ENCODE data around the gene MAFB.
A peak's percentile ranks its signal among the peaks of the same experiment; 100 is the strongest.

Gene MAFB

GRCh38 chr20:40673442-40673841, 15.6 kb downstream of the MAFB start:
- Histone ChIP-seq H3K27ac (no peak overlapping the region), H3K4me3 (ENCODE audit: low read depth, low read length) (no peak overlapping the region), H3K36me3 (replicated peaks) (no peaks in the 10 kb centered on the region), H3K27me3 (replicated peaks) (peaks cover 15% of the 10 kb centered on the region)
- in situ Hi-C loops (cut with HindIII; ENCODE audit: low pct_ligation_motif_present, low sequenced_read_pairs) = no loop called here
- TF ChIP-seq, protein P1, sequence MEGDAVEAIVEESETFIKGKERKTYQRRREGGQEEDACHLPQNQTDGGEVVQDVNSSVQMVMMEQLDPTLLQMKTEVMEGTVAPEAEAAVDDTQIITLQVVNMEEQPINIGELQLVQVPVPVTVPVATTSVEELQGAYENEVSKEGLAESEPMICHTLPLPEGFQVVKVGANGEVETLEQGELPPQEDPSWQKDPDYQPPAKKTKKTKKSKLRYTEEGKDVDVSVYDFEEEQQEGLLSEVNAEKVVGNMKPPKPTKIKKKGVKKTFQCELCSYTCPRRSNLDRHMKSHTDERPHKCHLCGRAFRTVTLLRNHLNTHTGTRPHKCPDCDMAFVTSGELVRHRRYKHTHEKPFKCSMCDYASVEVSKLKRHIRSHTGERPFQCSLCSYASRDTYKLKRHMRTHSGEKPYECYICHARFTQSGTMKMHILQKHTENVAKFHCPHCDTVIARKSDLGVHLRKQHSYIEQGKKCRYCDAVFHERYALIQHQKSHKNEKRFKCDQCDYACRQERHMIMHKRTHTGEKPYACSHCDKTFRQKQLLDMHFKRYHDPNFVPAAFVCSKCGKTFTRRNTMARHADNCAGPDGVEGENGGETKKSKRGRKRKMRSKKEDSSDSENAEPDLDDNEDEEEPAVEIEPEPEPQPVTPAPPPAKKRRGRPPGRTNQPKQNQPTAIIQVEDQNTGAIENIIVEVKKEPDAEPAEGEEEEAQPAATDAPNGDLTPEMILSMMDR (IDR thresholded peaks at IDR 0.05; ENCODE audit: low read depth, low read length, missing control alignments) = no peak
- DNase-seq = no peak

DNA sequence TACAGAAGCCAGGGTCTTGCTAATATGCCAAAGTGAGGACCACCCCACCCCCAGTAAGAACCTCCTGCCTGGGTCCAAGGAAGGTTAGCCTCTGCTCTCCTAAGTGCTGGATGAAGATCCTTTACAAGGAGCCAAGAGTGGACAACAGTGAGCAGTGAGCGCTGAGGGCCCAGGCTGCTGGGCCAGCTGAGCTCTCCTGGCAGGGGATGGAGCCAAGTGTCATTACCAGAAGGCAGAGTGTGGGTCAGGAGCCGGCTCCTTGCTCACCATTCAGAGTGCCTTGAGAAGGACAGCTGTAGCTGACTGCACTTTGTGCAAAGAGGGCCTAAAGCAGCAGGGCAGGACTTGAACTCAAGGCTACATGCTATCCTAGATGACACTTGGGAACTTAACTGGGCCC, 16.9 kb downstream of the MAFB start:
- TF ChIP-seq, protein P1 (IDR thresholded peaks at IDR 0.05; ENCODE audit: low read depth, low read length, missing control alignments) = no peak
- Histone ChIP-seq H3K27ac (no peak overlapping the region), H3K36me3 (replicated peaks) (no peaks in the 10 kb centered on the region), H3K4me3 (ENCODE audit: low read depth, low read length) (no peak overlapping the region), H3K27me3 (replicated peaks) (peaks cover 13% of the 10 kb centered on the region)
- in situ Hi-C loops (cut with HindIII; ENCODE audit: low pct_ligation_motif_present, low sequenced_read_pairs) = no loop called here
- DNase-seq = no peak

DNA sequence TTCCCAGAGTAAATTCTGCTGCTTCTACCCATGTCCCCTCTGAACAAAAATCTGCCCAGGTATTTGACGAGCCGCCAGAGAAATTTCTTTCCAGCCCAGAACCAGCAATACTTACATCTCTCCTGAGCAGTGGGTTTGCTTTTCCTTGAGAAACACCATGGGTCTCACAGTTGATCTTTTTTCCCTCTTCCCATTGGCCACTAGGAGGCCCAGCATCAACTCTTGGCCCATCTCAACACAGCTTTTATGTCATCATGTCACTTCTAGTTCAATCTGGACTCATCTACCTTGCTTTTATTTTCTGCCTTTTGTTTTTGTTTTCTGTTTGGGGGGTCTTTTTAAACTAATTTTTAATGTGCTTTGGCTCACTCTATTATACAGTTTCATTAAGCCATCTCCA, 18.8 kb downstream of the MAFB start:
- Histone ChIP-seq H3K27me3 (replicated peaks) (peaks cover 2% of the 10 kb centered on the region), H3K4me3 (ENCODE audit: low read depth, low read length) (no peak overlapping the region), H3K36me3 (replicated peaks) (no peaks in the 10 kb centered on the region), H3K27ac (no peak overlapping the region)
- no peak for DNase-seq
- in situ Hi-C loops (cut with HindIII; ENCODE audit: low pct_ligation_motif_present, low sequenced_read_pairs) = no loop called here
- TF ChIP-seq, protein P1 (IDR thresholded peaks at IDR 0.05; ENCODE audit: low read depth, low read length, missing control alignments) = no peak

GRCh38 chr20:40669692-40670091, 19.3 kb downstream of the MAFB start:
- in situ Hi-C loops (cut with HindIII; ENCODE audit: low pct_ligation_motif_present, low sequenced_read_pairs) = no loop called here
- no peak for DNase-seq

GRCh38 chr20:40668449-40669228, 20.4 kb downstream of the MAFB start:
- H3K4me3 ChIP-seq (ENCODE audit: low read depth, low read length) = no peak overlapping the region
- H3K27ac ChIP-seq = no peak overlapping the region
- peak; percentile 43 for DNase-seq
- TF ChIP-seq, protein P1 (IDR thresholded peaks at IDR 0.05; ENCODE audit: low read depth, low read length, missing control alignments) = no peak
- in situ Hi-C loops (cut with HindIII; ENCODE audit: low pct_ligation_motif_present, low sequenced_read_pairs) = no loop called here
- H3K36me3 ChIP-seq (replicated peaks) = no peaks in the 10 kb centered on the region
- H3K27me3 ChIP-seq (replicated peaks) = peaks cover 2% of the 10 kb centered on the region

More at GRCh38 chr20:40669692-40670091, 19.3 kb downstream of the MAFB start:
- Histone ChIP-seq H3K27me3 (replicated peaks) (peaks cover 2% of the 10 kb centered on the region), H3K4me3 (ENCODE audit: low read depth, low read length) (no peak overlapping the region), H3K27ac (no peak overlapping the region), H3K36me3 (replicated peaks) (no peaks in the 10 kb centered on the region)
- TF ChIP-seq, protein P1 (IDR thresholded peaks at IDR 0.05; ENCODE audit: low read depth, low read length, missing control alignments) = no peak

GRCh38 chr20:40667503-40667902, 21.5 kb downstream of the MAFB start:
- in situ Hi-C loops (cut with HindIII; ENCODE audit: low pct_ligation_motif_present, low sequenced_read_pairs) = no loop called here
- no peaks in the 10 kb centered on the region for H3K36me3 ChIP-seq (replicated peaks)
- no peak overlapping the region for H3K27ac ChIP-seq
- TF ChIP-seq, protein P1 (IDR thresholded peaks at IDR 0.05; ENCODE audit: low read depth, low read length, missing control alignments) = no peak
- H3K27me3 ChIP-seq (replicated peaks) = peaks cover 2% of the 10 kb centered on the region
- no peak overlapping the region for H3K4me3 ChIP-seq (ENCODE audit: low read depth, low read length)
- no peak for DNase-seq

Data from brain microvascular endothelial cell (primary cell).